HepG2 (cell line): ENCODE measurements around the gene KRTAP23-1.

Experiments used
- FOSL1 ChIP-seq: sonication (generic); formaldehyde crosslinking; IDR thresholded peaks from 2 replicates; pipeline ENCODE4 v1.9.0; 2021; ENCODE audit warnings: missing genetic modification reagents, borderline replicate concordance
- RARG ChIP-seq: sonication (generic); formaldehyde crosslinking; IDR thresholded peaks from 2 replicates; pipeline ENCODE4 v1.4.0; 2020; ENCODE audit warnings: low read depth, mild to moderate bottlenecking, missing genetic modification reagents
- SMARCC2 ChIP-seq: fragments of 450-650 bp; IDR thresholded peaks from 2 replicates; pipeline ENCODE4 v1.6.1; 2017; ENCODE audit warnings: antibody characterized with exemption, mild to moderate bottlenecking
- TOE1 ChIP-seq: sonication (generic); formaldehyde crosslinking; IDR thresholded peaks from 2 replicates; pipeline ENCODE4 v1.4.0; 2020; ENCODE audit warnings: mild to moderate bottlenecking, missing genetic modification reagents
- YY1 ChIP-seq: IDR thresholded peaks from 2 replicates; pipeline ENCODE4 v1.6.1; 2011; ENCODE audit warnings: low read length, low read depth, moderate library complexity, mild to moderate bottlenecking; ENCODE audit not compliant: insufficient read depth, insufficient replicate concordance
- ZNF33B ChIP-seq: sonication (generic); formaldehyde crosslinking; IDR thresholded peaks from 2 replicates; pipeline ENCODE4 v1.5.1; 2020; ENCODE audit warnings: mild to moderate bottlenecking, missing genetic modification reagents
- ZNF644 ChIP-seq: IDR thresholded peaks from 2 replicates; pipeline ENCODE4 v1.6.1; 2016; ENCODE audit warnings: low read depth
- TF ChIP-seq, protein P1 (sequence below): sonication (generic); formaldehyde crosslinking; IDR thresholded peaks from 2 replicates; pipeline ENCODE4 v1.8.0; 2022; ENCODE audit warnings: missing genetic modification reagents, mild to moderate bottlenecking, moderate library complexity, borderline replicate concordance

DNA sequence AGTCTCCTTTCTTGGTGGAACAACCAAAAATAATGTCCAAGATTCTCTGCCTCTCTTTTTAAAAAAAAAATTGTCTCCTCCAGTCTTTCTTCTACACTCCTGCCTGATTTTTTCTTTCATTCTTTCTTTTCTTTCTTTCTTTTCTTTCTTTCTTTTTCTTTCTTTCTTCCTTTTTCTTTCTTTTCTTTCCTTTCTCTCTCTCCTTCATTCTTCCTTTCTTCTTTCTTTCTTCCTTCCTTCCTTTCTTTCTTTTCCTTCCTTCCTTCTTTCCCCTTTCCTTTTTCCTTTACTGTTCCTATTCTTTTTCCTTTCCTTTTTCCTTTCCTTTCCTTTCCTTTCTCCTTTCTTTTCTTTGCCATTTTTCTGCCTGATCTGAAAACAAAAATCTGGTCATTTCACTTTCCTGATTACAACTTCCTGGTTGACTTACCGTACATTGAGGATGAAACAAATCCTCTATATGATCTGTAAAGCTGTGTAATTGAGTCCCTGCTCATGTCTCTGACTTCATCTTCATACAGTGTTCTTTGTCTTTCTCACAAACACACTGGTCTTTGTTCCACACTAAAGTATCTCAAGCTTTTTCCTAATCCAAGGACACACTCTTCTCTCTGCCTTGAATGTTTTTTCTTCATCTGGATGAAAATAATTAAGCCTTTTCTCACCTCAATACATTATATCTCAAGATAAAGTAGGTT, 6.1 kb upstream of the KRTAP23-1 start:
- TF ChIP-seq YY1 (no peak), RARG (CRISPR knock-in tag) (no peak), SMARCC2 (no peak), ZNF33B (CRISPR knock-in tag) (no peak), ZNF644 (no peak), FOSL1 (no peak), TOE1 (CRISPR knock-in tag) (no peak)
- TF ChIP-seq, protein P1, sequence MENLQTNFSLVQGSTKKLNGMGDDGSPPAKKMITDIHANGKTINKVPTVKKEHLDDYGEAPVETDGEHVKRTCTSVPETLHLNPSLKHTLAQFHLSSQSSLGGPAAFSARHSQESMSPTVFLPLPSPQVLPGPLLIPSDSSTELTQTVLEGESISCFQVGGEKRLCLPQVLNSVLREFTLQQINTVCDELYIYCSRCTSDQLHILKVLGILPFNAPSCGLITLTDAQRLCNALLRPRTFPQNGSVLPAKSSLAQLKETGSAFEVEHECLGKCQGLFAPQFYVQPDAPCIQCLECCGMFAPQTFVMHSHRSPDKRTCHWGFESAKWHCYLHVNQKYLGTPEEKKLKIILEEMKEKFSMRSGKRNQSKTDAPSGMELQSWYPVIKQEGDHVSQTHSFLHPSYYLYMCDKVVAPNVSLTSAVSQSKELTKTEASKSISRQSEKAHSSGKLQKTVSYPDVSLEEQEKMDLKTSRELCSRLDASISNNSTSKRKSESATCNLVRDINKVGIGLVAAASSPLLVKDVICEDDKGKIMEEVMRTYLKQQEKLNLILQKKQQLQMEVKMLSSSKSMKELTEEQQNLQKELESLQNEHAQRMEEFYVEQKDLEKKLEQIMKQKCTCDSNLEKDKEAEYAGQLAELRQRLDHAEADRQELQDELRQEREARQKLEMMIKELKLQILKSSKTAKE (CRISPR knock-in tag): no peak
